Muscle layer of colon (tissue), 2 donors: ENCODE measurements around the gene PINLYP.

Experiments
- H3K27ac ChIP-seq: one replicate; pipeline ENCODE4 v1.7.0; 2013; ENCODE audit warnings: low read depth, mild to moderate bottlenecking, low read length, moderate library complexity
- H3K27me3 ChIP-seq, 2 donors: one replicate each; pipeline ENCODE4 v1.7.0; 2013; ENCODE audit warnings: low read length in 2 of 2, mild to moderate bottlenecking in 2 of 2; ENCODE audit not compliant: insufficient read depth in 2 of 2, control insufficient read depth in 1 of 2
- H3K36me3 ChIP-seq: one replicate; pipeline ENCODE4 v1.7.0; 2013; ENCODE audit warnings: mild to moderate bottlenecking, low read length; ENCODE audit not compliant: insufficient read depth
- H3K4me1 ChIP-seq: one replicate; pipeline ENCODE4 v1.7.0; 2013; ENCODE audit warnings: mild to moderate bottlenecking, low read length; ENCODE audit not compliant: insufficient read depth
- H3K4me3 ChIP-seq, 2 donors: one replicate each; pipeline ENCODE4 v1.7.0; 2013; ENCODE audit warnings: low read length in 2 of 2, low read depth in 1 of 2, mild to moderate bottlenecking in 1 of 2, moderate library complexity in 1 of 2
- H3K9ac ChIP-seq: one replicate; pipeline ENCODE4 v1.7.0; 2013; ENCODE audit warnings: low read length
- H3K9me3 ChIP-seq: one replicate; pipeline ENCODE4 v1.7.0; 2013; ENCODE audit warnings: mild to moderate bottlenecking, low read length
- donor health status: abdominal sarcoma.
- donor health status: Adenocarcinoma of cecum.

Gene PINLYP

DNA sequence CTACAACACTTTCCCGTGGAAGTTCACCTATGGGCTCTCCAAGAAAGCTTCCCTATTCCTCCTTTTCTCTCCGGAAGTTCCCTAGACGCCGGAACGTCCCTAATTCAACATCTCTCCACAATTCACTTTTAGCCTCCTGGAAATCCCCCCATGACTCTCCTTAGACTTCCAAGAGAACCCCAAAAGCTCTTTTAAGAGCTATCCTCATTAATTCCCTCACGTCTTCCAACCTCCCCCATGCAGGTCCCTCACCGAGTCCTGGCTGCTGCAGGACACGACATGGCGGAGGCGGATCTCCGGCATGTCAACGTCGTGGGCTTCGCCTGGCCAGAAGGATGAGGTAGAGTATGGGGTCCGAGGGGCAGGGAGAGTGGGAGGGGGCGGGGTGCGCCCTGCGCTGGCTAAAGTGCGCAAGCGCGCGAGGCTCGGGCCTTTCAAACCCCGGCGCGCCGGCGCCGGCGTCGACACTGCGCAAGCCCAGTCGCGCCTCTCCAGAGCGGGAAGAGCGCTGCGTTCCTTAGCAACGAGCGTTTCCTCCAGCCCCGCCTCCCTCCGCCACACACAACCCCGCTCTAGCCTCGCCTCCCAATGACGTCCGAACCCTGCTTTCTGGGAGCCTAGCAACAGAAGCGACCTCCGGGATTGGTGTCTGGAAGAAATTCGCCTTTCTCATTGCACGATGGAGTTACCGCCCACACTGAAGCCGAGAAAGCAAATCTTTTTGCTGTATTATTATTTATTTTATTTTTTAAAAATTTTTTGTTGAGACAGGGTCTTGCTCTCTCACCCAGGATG lies at the start of gene PINLYP, which contains the start of gene XRCC1:
Gene PINLYP (plus strand): TSS at position 646 of the 795 bp plus-strand sequence. CDS start 1,391 bp downstream, outside the sequence.
Gene XRCC1 (minus strand): TSS at position 372 of the 795 bp plus-strand sequence. CDS start 69 bp downstream, at position 303.
- Histone ChIP-seq H3K27me3 (no peaks in the 10 kb centered on the region), H3K4me3 (peak within 1 kb of the TSS; percentile 47 to 95), H3K27ac (peak within 1 kb of the TSS; percentile 62), H3K4me1 (peaks cover 18% of the 10 kb centered on the region), H3K9me3 (no peaks in the 10 kb centered on the region), H3K36me3 (peaks cover 8% of the 10 kb centered on the region), H3K9ac (peak within 1 kb of the TSS; percentile 92)

DNA sequence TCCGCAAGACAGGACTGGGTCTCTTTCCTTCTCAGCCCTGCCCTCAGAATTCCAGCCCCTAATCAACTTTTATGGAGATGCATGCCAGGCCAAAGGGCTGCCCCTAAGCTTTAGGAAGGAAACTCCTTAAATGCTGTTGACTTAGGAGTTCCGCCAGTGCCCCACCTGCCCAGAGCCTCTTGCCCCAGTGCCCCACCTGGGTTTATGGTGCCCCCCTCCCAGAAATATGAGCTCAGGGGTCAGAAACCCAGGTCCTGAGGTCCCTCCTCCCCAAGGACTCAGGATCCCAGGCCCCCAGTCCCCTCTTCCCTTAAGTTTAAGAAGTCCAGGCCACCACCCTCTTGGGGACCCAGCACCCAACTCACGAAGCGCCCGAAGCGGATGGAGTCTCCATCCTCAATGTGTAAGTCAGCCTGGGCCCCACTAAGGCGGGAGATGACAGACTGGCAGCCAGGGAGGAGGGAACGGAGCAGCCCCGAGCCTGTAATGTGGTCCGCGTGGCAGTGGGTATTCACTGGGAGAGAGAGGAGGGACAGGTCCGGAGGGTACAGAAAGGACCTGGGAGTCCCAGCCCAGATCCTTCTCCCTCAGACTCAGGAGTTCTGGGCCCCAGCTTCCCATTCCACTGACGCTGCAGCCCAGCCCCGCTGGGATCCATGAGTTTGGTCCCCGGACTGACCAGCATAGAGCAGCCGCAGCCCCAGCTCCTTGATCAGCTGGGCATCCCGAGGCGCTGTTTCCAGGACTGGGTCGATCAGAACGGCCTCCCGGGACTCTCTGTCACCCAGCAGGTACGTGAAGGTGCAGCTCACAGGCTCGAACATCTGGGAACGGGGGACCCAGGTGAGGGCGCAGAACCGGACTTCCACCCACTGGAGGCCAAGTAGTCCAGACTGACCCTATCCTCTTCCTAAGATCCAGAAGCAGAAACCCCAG lies 49.5 kb upstream of the PINLYP start:
- Histone ChIP-seq H3K27ac (peak overlapping the region; percentile 91), H3K27me3 (no peaks in the 10 kb centered on the region), H3K9ac (peak overlapping the region; percentile 56), H3K4me3 (peak overlapping the region; percentile 79 to 84), H3K4me1 (peaks cover 19% of the 10 kb centered on the region), H3K9me3 (no peaks in the 10 kb centered on the region), H3K36me3 (no peaks in the 10 kb centered on the region)

DNA sequence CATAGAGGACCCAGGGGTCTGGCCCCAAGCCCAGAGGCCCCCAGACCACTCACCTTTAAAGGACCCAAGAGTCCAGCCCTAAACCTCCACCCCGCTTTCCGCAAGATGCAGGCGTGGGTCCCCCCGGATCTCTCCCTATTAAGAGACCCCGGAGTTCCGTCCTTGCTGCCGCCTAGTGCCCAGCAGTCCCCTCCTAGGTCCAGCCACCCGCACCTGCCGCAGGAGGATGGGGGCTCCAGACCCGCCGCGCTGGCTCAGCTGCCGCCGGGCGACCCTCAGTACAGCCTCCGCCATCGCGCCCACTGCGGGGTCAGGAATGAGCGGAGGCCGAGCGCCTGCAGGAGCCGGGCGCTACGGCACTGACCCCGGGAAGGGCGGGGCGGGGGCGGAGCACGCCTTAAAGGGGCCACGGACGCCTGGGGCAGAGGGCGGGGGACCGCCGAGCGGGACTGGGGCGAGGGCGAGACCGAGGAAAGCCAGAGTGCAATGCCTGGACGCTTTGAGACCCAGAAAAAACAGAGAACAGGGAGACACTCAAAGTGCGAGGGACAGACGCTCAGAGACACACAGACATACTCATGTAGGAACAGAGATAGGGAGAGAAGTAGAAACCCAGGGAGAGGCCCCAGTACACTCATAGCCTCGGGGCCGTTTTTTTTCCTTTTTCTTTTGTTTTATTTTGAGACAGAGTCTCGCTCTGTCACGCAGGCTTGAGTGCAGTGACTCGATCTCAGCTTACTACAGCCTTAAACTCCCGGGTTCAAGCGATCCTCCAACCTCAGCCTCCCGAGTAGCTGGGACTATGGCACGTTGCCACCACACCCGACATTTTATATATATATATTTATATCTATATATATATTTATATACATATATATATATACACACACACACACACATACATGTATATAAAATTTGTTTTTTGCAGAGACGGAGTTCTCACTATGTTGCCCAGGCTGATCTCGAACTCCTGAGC lies 48.4 kb upstream of the PINLYP start, which contains the start of gene ETHE1:
Gene ETHE1 (minus strand): TSS at position 318 of the 976 bp plus-strand sequence. CDS start 24 bp downstream, at position 294.
- peak within 1 kb of the TSS; percentile 56 for H3K9ac ChIP-seq
- H3K9me3 ChIP-seq, result no peaks in the 10 kb centered on the region
- H3K4me1 ChIP-seq, result peaks cover 21% of the 10 kb centered on the region
- no peaks in the 10 kb centered on the region for H3K27me3 ChIP-seq
- H3K36me3 ChIP-seq, result no peaks in the 10 kb centered on the region
- H3K27ac ChIP-seq, result peak within 1 kb of the TSS; percentile 91
- H3K4me3 ChIP-seq, result peak within 1 kb of the TSS; percentile 79 to 84

DNA sequence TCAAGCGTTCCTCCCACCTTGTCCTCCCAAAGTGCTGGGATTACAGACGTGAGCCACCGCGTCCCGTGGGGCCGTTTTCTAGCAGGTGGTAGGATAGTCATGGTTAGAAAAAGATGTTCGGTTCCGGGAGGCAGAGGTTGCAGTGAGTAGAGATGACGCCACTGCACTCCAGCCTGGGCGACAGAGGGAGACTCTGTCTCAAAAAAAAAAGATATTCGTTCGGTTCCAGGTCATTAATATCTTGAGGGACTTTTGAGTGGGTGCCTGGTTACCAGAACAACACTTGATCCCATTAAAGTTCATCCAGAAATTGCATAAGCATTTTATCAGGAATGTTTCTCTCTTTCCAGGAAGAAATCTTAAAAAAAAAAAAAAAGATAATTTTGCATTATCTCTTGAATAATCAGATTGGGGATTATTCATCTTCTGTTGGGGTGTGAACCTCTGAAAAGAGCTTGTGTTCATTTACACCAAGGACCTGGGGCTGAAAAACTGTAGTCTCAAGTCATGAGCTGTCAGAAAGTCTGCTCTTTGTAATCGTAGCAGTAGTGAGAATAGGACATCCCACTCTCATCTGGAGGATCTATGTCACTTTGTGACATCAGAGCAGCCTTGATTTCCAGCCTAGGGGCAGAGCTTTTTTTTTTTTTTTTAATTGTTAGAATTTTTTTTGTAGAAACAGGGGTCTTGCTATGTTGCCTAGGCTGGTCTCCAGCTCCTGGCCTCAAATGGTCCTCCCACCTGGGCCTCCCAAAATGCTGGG lies 47.6 kb upstream of the PINLYP start:
- Histone ChIP-seq H3K9ac (no peak overlapping the region), H3K36me3 (no peaks in the 10 kb centered on the region), H3K27ac (peak overlapping the region; percentile 10), H3K27me3 (no peaks in the 10 kb centered on the region), H3K4me1 (peaks cover 27% of the 10 kb centered on the region), H3K9me3 (no peaks in the 10 kb centered on the region), H3K4me3 (peak overlapping the region in 1 of 2 donors; percentile 84)

DNA sequence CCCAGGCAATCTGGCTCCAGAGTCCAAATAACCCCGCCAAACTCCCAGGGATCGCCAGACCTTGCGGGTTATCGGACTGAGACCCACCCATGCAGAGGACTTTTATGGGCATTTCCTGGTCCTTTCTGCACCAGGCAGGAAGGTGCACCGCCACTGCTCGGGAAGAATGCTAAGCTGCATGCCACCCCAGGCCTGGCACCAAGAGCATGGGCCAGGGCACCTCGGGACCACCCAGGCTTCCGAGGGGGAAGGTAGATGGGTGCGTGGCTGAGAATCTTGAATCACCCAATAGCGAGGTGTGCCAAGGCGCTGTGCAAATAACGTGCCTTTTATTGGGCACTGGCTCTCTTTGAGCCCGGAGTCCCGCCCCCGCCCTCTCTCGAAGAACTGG lies 43.0 kb upstream of the PINLYP start:
- H3K27ac ChIP-seq, result peak overlapping the region; percentile 96
- H3K4me1 ChIP-seq, result peaks cover 25% of the 10 kb centered on the region
- H3K9me3 ChIP-seq, result no peaks in the 10 kb centered on the region
- peak overlapping the region; percentile 23 for H3K9ac ChIP-seq
- no peaks in the 10 kb centered on the region for H3K27me3 ChIP-seq
- peak overlapping the region; percentile 59 to 96 for H3K4me3 ChIP-seq
- H3K36me3 ChIP-seq, result no peaks in the 10 kb centered on the region

DNA sequence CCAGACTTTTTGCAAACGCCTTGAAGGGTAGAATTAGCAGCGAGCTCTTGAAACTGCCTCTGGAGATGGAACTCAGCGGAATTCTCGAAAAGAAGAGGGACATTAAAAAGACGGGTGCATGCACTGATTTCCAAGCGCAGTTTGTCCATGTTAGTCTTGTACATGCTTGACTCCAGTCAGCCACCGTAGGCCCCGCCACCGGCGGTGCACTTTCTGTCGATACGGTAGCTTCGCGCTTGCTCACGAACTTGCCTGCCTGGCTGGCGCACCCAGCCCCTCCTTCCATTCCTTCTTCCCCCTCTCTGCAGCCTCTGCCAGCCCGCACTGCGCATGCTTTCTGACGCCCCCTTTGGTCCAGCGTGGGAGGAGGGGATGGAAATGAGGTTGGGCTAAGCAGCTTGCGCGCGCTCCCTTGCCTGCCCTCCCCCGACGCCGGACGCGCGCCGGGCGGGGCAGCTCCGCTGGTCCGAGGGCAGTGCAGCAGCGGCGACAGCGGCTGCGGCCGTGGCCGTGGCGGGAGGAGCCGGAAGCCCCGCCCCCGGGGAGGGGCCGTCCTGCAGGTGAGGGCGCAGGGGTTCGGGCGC lies 42.5 kb upstream of the PINLYP start, which contains the start of gene ZNF575:
Gene ZNF575 (plus strand): TSS at position 227 of the 584 bp plus-strand sequence. CDS start 1,235 bp downstream, outside the sequence.
- Histone ChIP-seq H3K36me3 (no peaks in the 10 kb centered on the region), H3K4me1 (peaks cover 23% of the 10 kb centered on the region), H3K9me3 (no peaks in the 10 kb centered on the region), H3K27me3 (no peaks in the 10 kb centered on the region), H3K27ac (peak within 1 kb of the TSS; percentile 96), H3K9ac (peak within 1 kb of the TSS; percentile 23), H3K4me3 (peak within 1 kb of the TSS; percentile 59 to 96)

DNA sequence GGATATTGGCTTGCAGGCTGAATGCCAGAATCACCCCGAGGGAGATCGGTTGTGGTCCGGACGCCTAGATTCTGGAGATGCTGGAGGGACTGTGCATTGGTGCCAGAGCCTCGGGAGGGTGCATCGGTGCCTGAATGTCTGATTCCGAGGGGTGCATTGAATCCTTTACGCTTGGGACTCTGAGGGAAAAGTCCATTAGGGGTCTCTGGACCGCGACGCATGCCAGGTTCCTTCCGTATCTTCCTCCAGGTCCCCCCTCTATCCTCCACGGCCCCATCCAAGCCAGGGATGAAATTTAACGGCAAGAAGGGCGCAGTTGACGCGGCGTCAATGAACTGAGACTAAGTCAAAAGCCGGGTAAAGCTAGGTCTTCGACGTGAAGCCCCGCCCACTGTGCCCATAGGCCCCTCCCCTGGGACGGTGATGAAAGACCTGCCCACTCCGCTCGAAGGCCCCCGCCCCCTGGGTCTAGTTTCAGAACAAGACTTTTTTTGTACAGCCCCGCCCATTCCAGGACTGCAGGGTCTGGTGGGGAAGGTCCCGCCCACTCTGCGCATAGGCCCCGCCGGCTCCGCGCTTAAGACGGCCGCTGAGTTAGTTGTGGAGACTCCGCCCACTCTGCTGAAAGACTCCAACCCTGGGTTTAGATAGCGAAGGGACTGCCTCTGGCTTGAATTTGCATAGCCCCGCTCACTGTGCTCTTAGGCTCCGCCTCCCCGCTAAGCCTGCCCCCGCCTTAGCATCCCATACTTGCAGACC lies 41.9 kb upstream of the PINLYP start:
- Histone ChIP-seq H3K27me3 (no peaks in the 10 kb centered on the region), H3K4me3 (peak overlapping the region; percentile 59 to 96), H3K9ac (peak overlapping the region; percentile 4), H3K27ac (peak overlapping the region; percentile 96), H3K9me3 (no peaks in the 10 kb centered on the region), H3K4me1 (peaks cover 21% of the 10 kb centered on the region), H3K36me3 (peaks cover 3% of the 10 kb centered on the region)

DNA sequence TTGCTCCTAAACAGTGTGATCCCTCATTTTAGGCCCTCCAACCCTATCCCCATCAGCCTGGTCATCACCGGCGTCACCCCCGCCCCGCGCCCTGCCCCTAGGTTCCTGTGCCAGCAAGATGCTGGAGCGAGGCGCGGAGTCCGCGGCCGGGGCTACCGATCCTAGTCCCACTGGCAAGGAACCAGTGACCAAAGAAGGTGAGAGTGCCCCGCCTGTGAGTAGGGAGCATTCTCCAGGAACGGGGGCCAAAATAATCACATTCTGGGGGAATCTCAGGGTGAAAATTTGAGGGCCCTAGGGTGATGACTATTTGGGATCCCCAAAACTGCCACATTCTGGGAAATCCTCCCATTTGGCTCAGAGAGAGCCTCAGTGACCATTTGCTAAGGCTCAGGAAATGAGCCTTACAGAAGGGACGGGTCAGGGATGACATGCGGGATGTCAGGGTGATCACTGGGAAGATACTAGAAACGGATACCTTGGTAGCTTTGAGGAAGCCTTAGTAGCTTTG lies 41.2 kb upstream of the PINLYP start:
- H3K9me3 ChIP-seq, result no peaks in the 10 kb centered on the region
- no peaks in the 10 kb centered on the region for H3K27me3 ChIP-seq
- H3K4me3 ChIP-seq, result peak overlapping the region; percentile 41 to 96
- peaks cover 3% of the 10 kb centered on the region for H3K36me3 ChIP-seq
- H3K4me1 ChIP-seq, result peaks cover 21% of the 10 kb centered on the region
- peak overlapping the region; percentile 96 for H3K27ac ChIP-seq
- peak overlapping the region; percentile 4 for H3K9ac ChIP-seq
